OCI-LY7 (cell line): Measurements from ENCODE around the gene RBM46. TPM values are rescaled to one million over a fixed set of nuclear protein-coding genes. Genes with fewer than 3 reads are reported as not detected.

Source experiments
- BruUV-seq: library from RNA; stranded (reverse); fragments of 400-500 nt; replicated peaks from 2 replicates; lab custom pipeline; 2021; lab: Mats Ljungman, UMichigan
- CTCF ChIA-PET: fragments of 300-600 bp; sonication (Branson Sonifier 250); formaldehyde crosslinking; loops from one replicate; lab custom pipeline; 2022; ENCODE audit warnings: antibody characterized with exemption; ENCODE audit not compliant: unreplicated experiment; lab: Charles Lee
- POLR2A ChIA-PET: fragments of 300-600 bp; sonication (Branson Sonifier 250); formaldehyde crosslinking; loops from one replicate; lab custom pipeline; 2022; ENCODE audit warnings: antibody characterized with exemption; lab: Charles Lee
- DNase-seq: peaks from one replicate; pipeline ENCODE4 v3.0.0-alpha.2; 2015; ENCODE audit warnings: low spot score
- H2AFZ ChIP-seq: fragments of 200-600 bp; sonication (generic), shearing (Covaris generic); 2 replicates; pipeline ENCODE4 v1.6.1; 2014; ENCODE audit warnings: mild to moderate bottlenecking, antibody characterized with exemption, low read length, moderate library complexity
- H3K27ac ChIP-seq: fragments of 200-600 bp; sonication (generic); 2 replicates; pipeline ENCODE4 v1.5.1; 2014; ENCODE audit warnings: mixed run types, low read depth, mild to moderate bottlenecking, moderate library complexity, low read length, inconsistent platforms; ENCODE audit not compliant: poor library complexity, severe bottlenecking
- H3K36me3 ChIP-seq: fragments of 200-600 bp; sonication (generic); 2 replicates; pipeline ENCODE4 v1.6.1; 2014; ENCODE audit warnings: mild to moderate bottlenecking, antibody characterized with exemption, low read length, moderate library complexity, mixed read lengths; ENCODE audit not compliant: insufficient read depth
- H3K4me1 ChIP-seq: fragments of 200-600 bp; sonication (generic); 2 replicates; pipeline ENCODE4 v1.5.1; 2014; ENCODE audit warnings: mild to moderate bottlenecking, low read length; ENCODE audit not compliant: insufficient read depth, poor library complexity, severe bottlenecking
- H3K4me2 ChIP-seq: fragments of 200-600 bp; sonication (generic); 2 replicates; pipeline ENCODE4 v1.6.1; 2014; ENCODE audit warnings: mild to moderate bottlenecking, low read length
- H3K4me3 ChIP-seq: fragments of 200-600 bp; sonication (generic); 2 replicates; pipeline ENCODE4 v1.5.1; 2014; ENCODE audit warnings: mild to moderate bottlenecking, low read depth, low read length; ENCODE audit not compliant: poor library complexity, severe bottlenecking
- H3K79me2 ChIP-seq: fragments of 200-600 bp; sonication (generic); 2 replicates; pipeline ENCODE4 v1.6.1; 2016; ENCODE audit warnings: low read depth, mild to moderate bottlenecking, low read length, moderate library complexity, mixed read lengths; ENCODE audit not compliant: insufficient read depth
- H3K9me2 ChIP-seq: fragments of 200-600 bp; sonication (generic); 2 replicates; pipeline ENCODE4 v1.6.1; 2016; ENCODE audit warnings: mild to moderate bottlenecking, low read length, mixed read lengths; ENCODE audit not compliant: insufficient read depth
- H3K9me3 ChIP-seq: fragments of 200-600 bp; sonication (generic); 2 replicates; pipeline ENCODE4 v1.6.1; 2014; ENCODE audit warnings: mild to moderate bottlenecking, mixed run types, low read length, mixed read lengths
- H4K20me1 ChIP-seq: fragments of 200-600 bp; sonication (generic); 2 replicates; pipeline ENCODE4 v1.6.1; 2014; ENCODE audit warnings: mild to moderate bottlenecking, antibody characterized with exemption, low read length, moderate library complexity, mixed read lengths; ENCODE audit not compliant: insufficient read depth
- EZH2phosphoT487 ChIP-seq: fragments of 200-600 bp; sonication (generic); IDR thresholded peaks from 2 replicates; pipeline ENCODE4 v1.6.1; 2018; ENCODE audit warnings: low read depth, borderline replicate concordance, mild to moderate bottlenecking, mixed run types, antibody characterized with exemption, low read length, moderate library complexity, mixed read lengths
- intact Hi-C: fragments of 100-400 bp; cut with micrococcal nuclease; formaldehyde crosslinking; loops from one replicate; pipeline ENCODE4 v1.10.0; 2022; ENCODE audit not compliant: unreplicated experiment
- total RNA-seq, 2 experiments: library from RNA; depleted of rRNA in 1 of 2; stranded (reverse); fragments of >200 nt in 1 of 2; shearing (Covaris generic) in 1 of 2; gene quantifications; 2 replicates each; pipeline ENCODE4 v1.2.3, GENCODE V29; 2014 to 2022
- TF ChIP-seq, protein P1 (sequence below): fragments of 200-600 bp; sonication (generic); conservative IDR thresholded peaks from 2 replicates; pipeline ENCODE4 v1.5.1; 2014; ENCODE audit warnings: mild to moderate bottlenecking, antibody characterized with exemption, low read length, moderate library complexity, mixed read lengths

RBM46 gene
- total RNA-seq, 2 experiments from 2014 or later, result not detected

GRCh38 chr4:154807042-154807630 lies 26.1 kb downstream of the RBM46 start:
- intact Hi-C loops, result loop anchor here (5.0 to 10.0 kb wide), 3 partner anchors 252 to 565 kb away; partner anchors contain the start of gene PLRG1
- CTCF ChIA-PET, result no interaction called here
- Histone ChIP-seq H4K20me1 (no peaks in the 10 kb centered on the region), H3K36me3 (no peaks in the 10 kb centered on the region), H3K9me2 (no peaks in the 10 kb centered on the region), H3K9me3 (no peaks in the 10 kb centered on the region), H2AFZ (no peak overlapping the region), H3K4me3 (no peak overlapping the region), H3K27ac (no peak overlapping the region), H3K79me2 (no peaks in the 10 kb centered on the region), H3K4me1 (no peaks in the 10 kb centered on the region), H3K4me2 (no peak overlapping the region)
- BruUV-seq, result no TSS peak
- POLR2A ChIA-PET, result interaction anchor here (0.6 to 1.8 kb wide), 4 partner anchors 11 to 26 kb away, joined by 3 to 5 read pairs (median 4); partner anchors contain the start of gene RBM46
- no peak for TF ChIP-seq EZH2phosphoT487
- TF ChIP-seq, protein P1, sequence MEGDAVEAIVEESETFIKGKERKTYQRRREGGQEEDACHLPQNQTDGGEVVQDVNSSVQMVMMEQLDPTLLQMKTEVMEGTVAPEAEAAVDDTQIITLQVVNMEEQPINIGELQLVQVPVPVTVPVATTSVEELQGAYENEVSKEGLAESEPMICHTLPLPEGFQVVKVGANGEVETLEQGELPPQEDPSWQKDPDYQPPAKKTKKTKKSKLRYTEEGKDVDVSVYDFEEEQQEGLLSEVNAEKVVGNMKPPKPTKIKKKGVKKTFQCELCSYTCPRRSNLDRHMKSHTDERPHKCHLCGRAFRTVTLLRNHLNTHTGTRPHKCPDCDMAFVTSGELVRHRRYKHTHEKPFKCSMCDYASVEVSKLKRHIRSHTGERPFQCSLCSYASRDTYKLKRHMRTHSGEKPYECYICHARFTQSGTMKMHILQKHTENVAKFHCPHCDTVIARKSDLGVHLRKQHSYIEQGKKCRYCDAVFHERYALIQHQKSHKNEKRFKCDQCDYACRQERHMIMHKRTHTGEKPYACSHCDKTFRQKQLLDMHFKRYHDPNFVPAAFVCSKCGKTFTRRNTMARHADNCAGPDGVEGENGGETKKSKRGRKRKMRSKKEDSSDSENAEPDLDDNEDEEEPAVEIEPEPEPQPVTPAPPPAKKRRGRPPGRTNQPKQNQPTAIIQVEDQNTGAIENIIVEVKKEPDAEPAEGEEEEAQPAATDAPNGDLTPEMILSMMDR, result peak; percentile 95
- DNase-seq, result peak; percentile 49

- TF ChIP-seq EZH2phosphoT487, result no peak
- TF ChIP-seq, protein P1, result no peak
- no peaks in the 10 kb centered on the region for H3K9me3 ChIP-seq
- intact Hi-C loops, result loop anchor here (10.0 kb wide), 1 partner anchor 967 kb away; no protein-coding TSS in a partner anchor
- H3K27ac ChIP-seq, result no peak overlapping the region
- H3K4me3 ChIP-seq, result no peak overlapping the region
- CTCF ChIA-PET, result no interaction called here
- DNase-seq, result no peak
- BruUV-seq, result no TSS peak
- no peaks in the 10 kb centered on the region for H3K4me1 ChIP-seq
- H3K36me3 ChIP-seq, result no peaks in the 10 kb centered on the region
- no peak overlapping the region for H2AFZ ChIP-seq
- no peaks in the 10 kb centered on the region for H3K79me2 ChIP-seq
- no peak overlapping the region for H3K4me2 ChIP-seq
- POLR2A ChIA-PET, result interaction anchor here (1.6 kb wide), 1 partner anchor 11 kb away, joined by 4 read pairs; no protein-coding TSS in a partner anchor
- H4K20me1 ChIP-seq, result no peaks in the 10 kb centered on the region
- H3K9me2 ChIP-seq, result no peaks in the 10 kb centered on the region
These were observed 37.2 kb downstream of the RBM46 start for GRCh38 chr4:154818230-154818629.

- no peak overlapping the region for H2AFZ ChIP-seq
- H3K9me3 ChIP-seq, result no peaks in the 10 kb centered on the region
- intact Hi-C loops, result no loop called here
- no peak overlapping the region for H3K27ac ChIP-seq
- DNase-seq, result no peak
- H4K20me1 ChIP-seq, result no peaks in the 10 kb centered on the region
- CTCF ChIA-PET, result no interaction called here
- H3K36me3 ChIP-seq, result no peaks in the 10 kb centered on the region
- POLR2A ChIA-PET, result interaction anchor here (0.9 kb wide), 1 partner anchor 9 kb away, joined by 3 read pairs; no protein-coding TSS in a partner anchor
- H3K9me2 ChIP-seq, result no peaks in the 10 kb centered on the region
- BruUV-seq, result no TSS peak
- H3K79me2 ChIP-seq, result no peaks in the 10 kb centered on the region
- TF ChIP-seq, protein P1, result no peak
- no peak for TF ChIP-seq EZH2phosphoT487
- H3K4me1 ChIP-seq, result no peaks in the 10 kb centered on the region
- no peak overlapping the region for H3K4me3 ChIP-seq
- no peak overlapping the region for H3K4me2 ChIP-seq
These were observed 41.7 kb downstream of the RBM46 start for GRCh38 chr4:154822775-154823174.
